Stimulated activated naive CD4-positive, alpha-beta T cell treated with Interleukin-2 at 50 U/mL for 16 hours (primary cell): ENCODE data around the gene NBAS.

Experiments used
- DNase-seq: peaks from one replicate; lab custom pipeline; 2025; lab: John Stamatoyannopoulos, UW

The NBAS gene

DNA sequence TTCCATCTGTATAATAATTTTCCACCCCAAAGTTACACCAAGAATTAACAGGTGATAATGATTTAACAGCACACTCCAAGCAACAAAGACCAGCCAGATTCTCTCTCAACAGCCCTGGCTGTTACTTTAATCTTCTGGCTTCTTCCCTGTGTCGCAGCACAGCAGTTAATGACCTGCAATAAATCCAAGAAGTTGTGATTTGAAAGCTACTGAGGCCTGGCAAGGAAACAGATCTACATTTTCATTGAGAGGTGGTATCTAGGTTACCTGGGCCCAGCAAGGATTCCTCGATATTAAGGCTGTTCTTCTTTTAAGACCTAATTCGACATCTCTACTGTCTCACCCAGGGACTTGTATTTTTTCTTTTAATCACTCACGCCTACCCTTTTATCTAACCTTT lies 433.8 kb downstream of the NBAS start:
- DNase-seq = no peak

- DNase-seq = no peak
These were observed 434.8 kb downstream of the NBAS start for GRCh38 chr2:15126373-15126772.

DNA sequence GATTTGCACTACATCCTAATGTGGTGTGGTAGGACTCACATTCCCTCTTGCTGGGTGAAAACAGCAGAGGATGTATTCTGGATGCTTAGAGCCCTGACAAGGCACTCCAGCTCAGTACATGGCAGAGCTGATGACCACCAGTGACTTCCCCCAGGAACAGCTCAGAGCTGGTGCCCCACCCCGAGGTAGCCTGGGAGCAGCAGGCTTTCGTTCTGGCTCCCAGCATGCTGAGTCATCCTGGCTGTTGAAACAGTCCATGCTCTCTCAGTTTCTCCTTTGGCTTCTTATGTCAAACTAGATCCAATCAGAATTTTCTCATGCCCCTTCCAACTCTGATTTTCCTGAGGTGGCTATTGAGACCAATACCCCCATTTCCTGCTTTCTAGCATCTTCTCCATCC lies 438.2 kb downstream of the NBAS start:
- DNase-seq = no peak

DNA sequence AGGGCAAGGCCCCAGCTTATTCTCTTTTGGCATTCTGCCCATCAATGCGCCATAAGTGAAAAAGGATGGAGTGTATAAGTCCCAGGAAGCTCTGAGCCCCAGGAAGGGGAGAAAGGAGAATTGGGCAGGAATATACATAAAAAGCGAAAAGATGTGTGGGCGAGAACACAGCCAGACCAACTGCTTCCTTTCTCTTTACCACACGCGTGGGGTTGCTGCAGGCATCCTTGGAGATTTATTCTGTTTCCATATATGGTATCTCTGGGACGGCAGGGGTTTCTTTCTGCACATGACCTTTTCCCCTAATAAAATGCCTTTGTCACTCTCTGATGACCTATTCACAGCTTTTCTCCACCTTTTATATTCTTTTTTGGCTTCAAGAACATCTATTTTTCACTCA lies 440.5 kb downstream of the NBAS start:
- DNase-seq = no peak

- no peak for DNase-seq
These were observed 441.4 kb downstream of the NBAS start for GRCh38 chr2:15119722-15120175.

DNA sequence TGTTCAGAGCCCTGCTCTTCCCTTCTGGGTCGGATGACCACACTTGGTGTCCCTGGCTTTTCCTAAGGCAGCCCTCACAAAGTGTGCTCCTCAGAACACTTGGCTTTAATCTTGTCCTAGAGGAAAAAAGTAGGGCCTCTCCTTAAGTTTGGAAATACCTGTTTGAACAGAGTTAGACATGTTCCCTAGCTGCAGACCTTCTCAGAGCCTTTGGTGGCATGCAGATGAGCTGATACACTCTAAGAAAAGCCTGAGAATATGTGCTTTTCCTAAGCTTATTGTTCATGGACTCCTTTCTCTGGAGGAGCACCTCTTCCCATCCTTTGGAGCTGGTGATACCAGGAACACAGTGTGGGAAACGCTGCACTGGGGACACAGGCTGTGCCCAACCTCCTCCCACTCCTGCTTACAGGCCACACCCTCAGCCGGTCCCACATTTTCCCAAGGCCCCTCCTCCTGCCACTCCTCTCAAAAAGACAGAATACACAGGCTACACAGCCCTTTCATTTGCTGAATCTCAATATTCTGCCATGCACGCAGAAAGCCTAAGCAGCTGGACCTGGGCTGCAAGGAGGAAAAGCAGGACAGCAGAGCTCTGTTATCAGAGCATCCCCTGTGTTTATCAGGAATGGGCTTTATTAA lies 443.6 kb downstream of the NBAS start:
- DNase-seq = no peak
